GM21390 (cell line): ENCODE measurements around the gene MYRF.

ENCODE experiments used
- ATAC-seq: cut with Tn5 transposase; IDR thresholded peaks from one replicate; pipeline ENCODE4 v1.9.1; 2021; ENCODE audit not compliant: unreplicated experiment

MYRF gene

GRCh38 chr11:61815790-61816735 lies 63.6 kb downstream of the MYRF start:
- peak; percentile 25 for ATAC-seq

DNA sequence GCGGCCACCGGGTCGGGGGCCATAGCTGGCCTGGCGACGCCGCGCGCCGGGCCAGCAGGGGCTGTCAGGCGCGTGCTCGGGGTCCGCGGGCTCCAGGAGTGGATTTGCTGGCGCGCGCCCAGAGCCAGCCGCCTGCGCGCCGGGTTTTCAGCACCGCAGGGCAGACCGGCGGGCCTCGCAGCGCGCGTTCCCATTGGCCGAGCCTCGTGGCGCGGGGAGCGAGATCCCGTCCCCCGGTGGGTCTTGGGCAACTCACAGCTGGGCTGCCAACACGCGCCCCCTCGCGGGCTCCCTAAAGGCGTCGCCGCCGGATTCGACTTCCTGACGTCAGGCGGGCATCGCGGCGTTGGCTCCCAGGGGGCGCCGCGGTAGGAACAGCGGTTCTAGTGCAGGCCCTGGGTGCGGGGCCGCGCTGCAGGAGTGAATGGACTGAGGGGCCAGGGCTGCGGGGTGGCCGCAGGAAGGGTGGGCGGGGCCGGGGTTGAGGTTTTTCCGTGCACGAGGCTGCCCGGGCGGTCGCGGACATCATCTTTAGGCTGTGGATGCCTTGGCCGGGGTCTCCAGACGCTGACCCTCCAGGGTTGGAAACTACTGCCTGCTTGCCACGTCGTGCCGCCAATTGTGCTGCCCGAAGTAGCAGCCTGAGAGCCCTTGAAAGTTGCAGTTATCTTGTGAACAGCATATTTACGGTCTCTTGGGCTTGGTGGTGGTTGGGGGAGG lies 64.5 kb downstream of the MYRF start, which contains the start of gene FADS1:
Gene FADS1, minus strand, starts transcription at position 268 of the 720 bp plus-strand sequence. Its CDS starts 74 bp downstream, at position 194.
- ATAC-seq, result peak; percentile 51

DNA sequence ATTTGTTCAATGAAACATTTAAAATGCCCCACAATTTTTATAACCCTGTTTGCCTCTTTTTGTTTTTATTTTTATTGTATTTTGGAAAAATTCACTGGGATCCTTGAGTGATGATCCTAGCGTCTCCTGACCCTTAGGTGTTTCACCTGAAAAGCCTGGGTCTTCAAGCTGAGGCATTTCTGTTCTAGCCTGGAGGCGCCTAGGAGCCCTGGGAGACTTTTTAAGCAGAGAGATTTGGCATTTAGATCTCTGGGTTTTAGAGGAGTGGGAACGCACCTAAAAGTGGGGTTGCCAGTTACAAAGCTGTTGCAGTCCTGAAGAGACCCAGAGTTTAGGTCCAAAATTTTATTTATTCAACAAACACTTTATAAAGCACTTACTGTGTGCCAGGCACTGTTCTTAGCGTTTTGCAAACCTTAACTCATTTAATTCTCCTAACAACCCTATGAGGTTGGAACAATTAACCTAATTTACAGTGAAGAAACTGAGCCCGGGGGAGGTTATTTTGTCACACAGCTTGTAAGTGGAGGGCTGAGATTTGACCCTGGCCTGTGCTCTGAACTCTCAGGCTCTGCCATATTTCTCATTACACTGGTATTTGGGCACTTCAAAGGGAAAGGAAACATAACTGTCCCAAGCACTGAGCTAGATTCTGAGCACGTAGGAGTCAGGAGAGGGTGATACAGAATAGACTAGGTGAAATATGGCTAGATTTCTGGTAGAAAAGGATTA lies 65.2 kb downstream of the MYRF start:
- ATAC-seq, result no peak

- no peak for ATAC-seq
Observed at GRCh38 chr11:61820174-61820573, 67.7 kb downstream of the MYRF start.

- ATAC-seq, result peak; percentile 0
Observed at GRCh38 chr11:61826930-61827570, 74.6 kb downstream of the MYRF start.

- ATAC-seq, result peak; percentile 75
Observed at GRCh38 chr11:61827571-61828378, 75.3 kb downstream of the MYRF start, which contains the start of gene FADS2. Gene FADS2, plus strand, starts transcription at chr11:61828300. Its CDS starts 91 bp downstream, at chr11:61828391.

DNA sequence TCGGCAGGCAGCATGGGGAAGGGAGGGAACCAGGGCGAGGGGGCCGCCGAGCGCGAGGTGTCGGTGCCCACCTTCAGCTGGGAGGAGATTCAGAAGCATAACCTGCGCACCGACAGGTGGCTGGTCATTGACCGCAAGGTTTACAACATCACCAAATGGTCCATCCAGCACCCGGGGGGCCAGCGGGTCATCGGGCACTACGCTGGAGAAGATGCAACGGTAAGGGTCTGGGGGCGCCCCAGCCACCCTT lies 75.9 kb downstream of the MYRF start:
- ATAC-seq, result no peak

GRCh38 chr11:61828629-61829407 lies 76.4 kb downstream of the MYRF start:
- ATAC-seq, result no peak

GRCh38 chr11:61829806-61830205 lies 77.4 kb downstream of the MYRF start:
- no peak for ATAC-seq

DNA sequence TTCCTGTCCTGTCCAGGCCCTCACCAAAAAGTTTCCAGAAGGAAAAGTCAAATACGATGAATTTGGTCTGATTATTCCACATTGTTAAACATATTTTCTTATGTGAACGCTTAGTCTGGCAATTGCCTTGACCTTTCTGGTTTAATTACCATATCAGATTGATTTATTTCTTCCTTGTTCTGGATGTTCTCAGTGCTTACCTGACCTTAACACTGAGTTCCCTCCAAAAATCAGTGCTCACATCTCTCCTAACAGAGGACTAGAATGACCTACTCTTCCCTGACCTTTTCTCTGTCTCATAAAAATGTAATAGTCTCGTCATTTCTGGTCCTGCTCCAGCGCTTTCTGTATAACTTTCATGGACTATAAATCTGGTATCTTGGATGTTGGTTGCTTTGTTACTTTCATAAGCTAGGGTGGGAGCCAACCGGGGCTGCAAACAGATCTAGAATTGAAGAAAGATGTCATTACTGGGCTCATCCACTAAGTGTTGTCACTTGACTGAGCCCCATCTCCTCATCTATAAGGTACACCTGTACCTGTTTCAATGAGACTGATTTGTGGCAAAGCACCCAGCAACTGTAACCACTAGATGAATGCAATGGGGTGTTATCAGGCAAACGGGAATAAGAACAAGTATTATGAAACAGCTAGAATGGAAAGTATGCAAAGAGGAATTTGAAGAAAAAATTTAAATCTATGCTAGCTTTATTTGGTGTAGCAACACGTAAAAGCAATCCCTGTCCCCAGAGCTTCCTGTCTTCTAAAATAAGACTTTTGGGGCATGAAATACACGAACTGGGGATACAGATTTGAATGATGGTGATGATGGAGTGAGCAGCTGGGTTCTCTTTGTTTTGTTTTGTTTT lies 78.0 kb downstream of the MYRF start:
- no peak for ATAC-seq

DNA sequence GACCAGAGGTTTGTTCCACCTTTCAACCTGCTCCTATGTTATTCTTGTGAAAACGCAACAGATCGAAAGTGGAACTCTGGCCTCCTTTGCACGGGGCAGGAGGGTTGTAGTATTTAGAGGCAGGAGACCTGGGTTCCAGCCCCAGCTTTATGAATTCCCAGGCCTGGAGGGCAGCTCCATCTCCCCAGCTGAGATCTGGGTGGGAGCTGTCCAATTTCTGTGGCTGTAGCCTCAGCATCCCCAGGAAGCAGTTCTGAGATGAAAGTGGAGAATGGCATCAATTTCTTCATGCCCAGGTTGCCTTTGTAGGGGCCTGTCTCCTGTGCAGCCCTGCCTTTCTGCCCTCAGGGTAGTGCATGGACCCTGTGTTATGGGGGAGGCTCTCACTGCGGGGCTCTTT lies 79.8 kb downstream of the MYRF start:
- ATAC-seq, result no peak

DNA sequence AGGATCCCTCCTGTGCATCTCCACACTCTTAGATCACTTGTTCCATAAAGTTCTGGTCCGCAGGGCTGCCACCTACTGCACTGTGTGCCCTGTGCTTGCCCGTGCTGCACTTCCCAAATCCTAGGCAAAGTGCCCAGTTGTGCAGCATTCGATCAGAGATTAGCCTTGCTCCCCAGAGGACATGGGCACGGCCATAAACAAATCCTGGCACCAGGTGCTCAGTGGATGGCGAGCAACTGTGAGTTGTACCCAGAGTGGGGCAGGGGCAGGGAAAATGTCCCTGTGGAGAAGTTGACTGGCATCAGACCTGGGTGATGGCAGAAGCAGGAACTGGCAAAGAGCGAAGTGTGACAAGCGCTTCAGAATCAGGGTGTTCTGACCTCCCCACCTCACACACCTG lies 80.3 kb downstream of the MYRF start:
- no peak for ATAC-seq

- no peak for ATAC-seq
Observed at GRCh38 chr11:61833471-61833870, 81.0 kb downstream of the MYRF start.

GRCh38 chr11:61833926-61834277 lies 81.5 kb downstream of the MYRF start:
- no peak for ATAC-seq

GRCh38 chr11:61834278-61835048 lies 82.0 kb downstream of the MYRF start:
- ATAC-seq, result peak; percentile 95

DNA sequence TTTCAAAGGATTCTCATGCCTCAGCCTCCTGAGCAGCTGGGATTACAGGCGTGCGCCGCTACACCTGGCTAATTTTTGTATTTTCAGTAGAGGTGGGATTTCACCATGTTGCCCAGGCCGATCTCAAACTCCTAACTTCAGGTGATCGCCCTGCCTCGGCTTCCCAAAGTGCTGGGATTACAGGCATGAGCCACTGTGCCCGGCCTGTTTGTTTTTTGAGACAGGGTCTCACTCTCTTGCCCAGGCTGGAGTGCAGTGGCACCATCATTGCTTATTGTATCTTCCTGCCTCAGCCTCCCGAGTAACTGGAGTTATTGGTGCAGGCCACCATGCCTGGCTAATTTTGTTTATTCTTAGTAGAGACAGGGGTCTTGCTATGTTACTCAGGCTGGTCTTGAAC lies 83.8 kb downstream of the MYRF start:
- ATAC-seq, result no peak

- no peak for ATAC-seq
Observed at GRCh38 chr11:61837411-61838005, 85.1 kb downstream of the MYRF start.
